ENCODE results near the gene PRKN. TPM values are rescaled to one million over a fixed set of nuclear protein-coding genes. Genes with fewer than 3 reads are reported as not detected.

The PRKN gene
- total and polyA plus RNA-seq, 2 donors (not counting 3 experiments of a cell fraction or from before 2014, with no cell fraction given) = 0.06 TPM; not detected in 1

- Histone ChIP-seq H2AFZ (ENCODE audit: low read depth, low read length) (no peak overlapping the region), H3K27me3 (ENCODE audit: control insufficient read depth in 2 of 2, insufficient read depth in 2 of 2, low read length in 2 of 2) (no peaks in the 10 kb centered on the region), H3K4me2 (ENCODE audit: insufficient read depth, low read length) (no peak overlapping the region), H3K36me3 (ENCODE audit: control insufficient read depth in 2 of 2, extremely low read depth in 1 of 2, insufficient read depth in 2 of 2, low read length in 2 of 2) (no peaks in the 10 kb centered on the region), H3K9me3 (replicated peaks; ENCODE audit: control insufficient read depth, insufficient read depth, low read length) (no peaks in the 10 kb centered on the region), H4K20me1 (replicated peaks; ENCODE audit: control insufficient read depth, extremely low read depth, insufficient read depth, low read length) (no peaks in the 10 kb centered on the region), H3K79me2 (ENCODE audit: control insufficient read depth, insufficient read depth, low read length) (no peaks in the 10 kb centered on the region), H3K9ac (replicated peaks; ENCODE audit: extremely low read depth, insufficient read depth, low read length) (no peak overlapping the region), H3K4me3 (replicated peaks in 1 of 3; ENCODE audit: insufficient read depth in 1 of 3, low read depth in 1 of 3, low read length in 3 of 3) (no peak overlapping the region), H3K4me1 (ENCODE audit: control insufficient read depth, extremely low read depth, insufficient read depth, low read length) (peaks cover 2% of the 10 kb centered on the region), H3K27ac (ENCODE audit: insufficient read depth, low read depth, low read length) (no peak overlapping the region), H3K9me1 (replicated peaks; ENCODE audit: control insufficient read depth, extremely low read depth, insufficient read depth, low read length) (no peaks in the 10 kb centered on the region)
- FAIRE-seq = no peak
- no peak for DNase-seq (ENCODE audit: low read depth, low spot score)
- intact Hi-C loops (cut with micrococcal nuclease) (no loop called here), dilution Hi-C loops (cut with MboI; ENCODE audit: extremely low pct_ligation_motif_present, low sequenced_read_pairs) (no loop called here)
- no TSS peak for BruUV-seq (replicated peaks)
- TF ChIP-seq MYC (IDR thresholded peaks at IDR 0.05; ENCODE audit: low read depth, low read length) (no peak), JUN (IDR thresholded peaks at IDR 0.05; ENCODE audit: borderline replicate concordance, insufficient read depth, insufficient read length, low read depth) (no peak), EZH2 (IDR thresholded peaks at IDR 0.05; ENCODE audit: borderline replicate concordance, low read depth, low read length, severe bottlenecking) (no peak), GATA2 (IDR thresholded peaks at IDR 0.05; ENCODE audit: insufficient read depth, insufficient read length, low read depth, low read length) (no peak), POLR2AphosphoS5 (IDR thresholded peaks at IDR 0.05; ENCODE audit: insufficient read depth, low read depth, low read length) (no peak), MAX (IDR thresholded peaks at IDR 0.05; ENCODE audit: insufficient read depth, insufficient read length) (no peak), FOS (IDR thresholded peaks at IDR 0.05; ENCODE audit: borderline replicate concordance, insufficient read depth, low read length) (no peak), POLR2A (IDR thresholded peaks at IDR 0.05; ENCODE audit: low read depth, low read length) (no peak)
- TF ChIP-seq, protein P1, sequence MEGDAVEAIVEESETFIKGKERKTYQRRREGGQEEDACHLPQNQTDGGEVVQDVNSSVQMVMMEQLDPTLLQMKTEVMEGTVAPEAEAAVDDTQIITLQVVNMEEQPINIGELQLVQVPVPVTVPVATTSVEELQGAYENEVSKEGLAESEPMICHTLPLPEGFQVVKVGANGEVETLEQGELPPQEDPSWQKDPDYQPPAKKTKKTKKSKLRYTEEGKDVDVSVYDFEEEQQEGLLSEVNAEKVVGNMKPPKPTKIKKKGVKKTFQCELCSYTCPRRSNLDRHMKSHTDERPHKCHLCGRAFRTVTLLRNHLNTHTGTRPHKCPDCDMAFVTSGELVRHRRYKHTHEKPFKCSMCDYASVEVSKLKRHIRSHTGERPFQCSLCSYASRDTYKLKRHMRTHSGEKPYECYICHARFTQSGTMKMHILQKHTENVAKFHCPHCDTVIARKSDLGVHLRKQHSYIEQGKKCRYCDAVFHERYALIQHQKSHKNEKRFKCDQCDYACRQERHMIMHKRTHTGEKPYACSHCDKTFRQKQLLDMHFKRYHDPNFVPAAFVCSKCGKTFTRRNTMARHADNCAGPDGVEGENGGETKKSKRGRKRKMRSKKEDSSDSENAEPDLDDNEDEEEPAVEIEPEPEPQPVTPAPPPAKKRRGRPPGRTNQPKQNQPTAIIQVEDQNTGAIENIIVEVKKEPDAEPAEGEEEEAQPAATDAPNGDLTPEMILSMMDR (IDR thresholded peaks at IDR 0.05; ENCODE audit: extremely low read depth in 1 of 2, insufficient read depth in 1 of 2, low read depth in 1 of 2, low read length in 2 of 2) = no peak
- CTCF ChIA-PET = no interaction called here
- POLR2A ChIA-PET = no interaction called here
These were observed 1285.1 kb downstream of the PRKN start for GRCh38 chr6:161442420-161442819.

Measured in endothelial cell of umbilical vein (primary cell).